GM21529 (cell line): ENCODE results near the gene NAGK.
A peak's percentile ranks its signal among the peaks of the same experiment; 100 is the strongest.
"Not testable (repeated sequence)": the region's sequence is repeated elsewhere in the genome, so short reads cannot be mapped to it uniquely, and the experiment has no call there.

Experiments used
- ATAC-seq: cut with Tn5 transposase; IDR thresholded peaks from one replicate; pipeline ENCODE4 v1.9.1; 2021; ENCODE audit not compliant: unreplicated experiment

The NAGK gene

GRCh38 chr2:71067567-71068217, 756 bp upstream of the NAGK start:
- peak; percentile 1 for ATAC-seq

GRCh38 chr2:71069376-71069775, 928 bp downstream of the NAGK start:
- ATAC-seq = no peak

- ATAC-seq = no peak
These were observed 2.0 kb downstream of the NAGK start for GRCh38 chr2:71070294-71071093.

GRCh38 chr2:71071681-71072398, 3.4 kb downstream of the NAGK start:
- ATAC-seq = peak; percentile 48

- no peak for ATAC-seq
These were observed 4.0 kb downstream of the NAGK start for GRCh38 chr2:71072492-71072891.

GRCh38 chr2:71073475-71073874, 5.0 kb downstream of the NAGK start:
- no peak for ATAC-seq

- no peak for ATAC-seq
These were observed 6.5 kb downstream of the NAGK start for GRCh38 chr2:71074893-71075395.

GRCh38 chr2:71078624-71079023, 10.2 kb downstream of the NAGK start:
- ATAC-seq = no peak

- ATAC-seq = peak; percentile 58
These were observed 14.2 kb downstream of the NAGK start for GRCh38 chr2:71082402-71083252.

GRCh38 chr2:71083297-71083696, 14.8 kb downstream of the NAGK start:
- ATAC-seq = not testable (repeated sequence)

- not testable (repeated sequence) for ATAC-seq
These were observed 15.4 kb downstream of the NAGK start for GRCh38 chr2:71083752-71084312.

GRCh38 chr2:71085325-71086003, 17.0 kb downstream of the NAGK start:
- ATAC-seq = not testable (repeated sequence)

GRCh38 chr2:71089475-71089874, 21.0 kb downstream of the NAGK start:
- not testable (repeated sequence) for ATAC-seq

GRCh38 chr2:71091808-71092207, 23.4 kb downstream of the NAGK start:
- ATAC-seq = not testable (repeated sequence)

GRCh38 chr2:71092491-71093260, 24.2 kb downstream of the NAGK start:
- not testable (repeated sequence) for ATAC-seq

GRCh38 chr2:71100195-71100964, 31.9 kb downstream of the NAGK start:
- ATAC-seq = no peak

- no peak for ATAC-seq
These were observed 33.2 kb downstream of the NAGK start for GRCh38 chr2:71101656-71102055.

- ATAC-seq = no peak
These were observed 34.7 kb downstream of the NAGK start for GRCh38 chr2:71102981-71103681.
